Heart right ventricle (tissue), 16 donors: ENCODE data around the gene ARID3B. TPM values are rescaled to one million over a fixed set of nuclear protein-coding genes. Genes with fewer than 3 reads are reported as not detected.

Experiments
- ATAC-seq, 8 donors: fragments of 200-7000 bp; cut with Tn5 transposase; one replicate each; pipeline ENCODE4 v1.9.1; 2020; ENCODE audit warnings: mild to moderate bottlenecking in 8 of 8, moderate library complexity in 8 of 8, moderate number of reproducible peaks in 1 of 8
- DNase-seq, 2 donors: peaks; one replicate each; pipeline ENCODE4 v3.0.0-alpha.2; 2020
- H3K27ac ChIP-seq, 10 donors: fragments of 200-600 bp; sonication (generic) in 2 of 10; one replicate each; pipeline versions ENCODE4 v1.5.0 to v1.8.0; 2020 to 2022; ENCODE audit warnings: mild to moderate bottlenecking in 3 of 10
- H3K27me3 ChIP-seq, 7 donors: fragments of 200-600 bp; one replicate each; pipeline ENCODE4 v1.8.0; 2021 to 2022; ENCODE audit warnings: mild to moderate bottlenecking in 2 of 7
- H3K36me3 ChIP-seq, 9 donors: fragments of 200-600 bp; sonication (generic) in 1 of 9; one replicate each; pipeline versions ENCODE4 v1.5.0 to v1.8.0; 2020 to 2022; ENCODE audit warnings: mild to moderate bottlenecking in 2 of 9
- H3K4me1 ChIP-seq, 9 donors: fragments of 200-600 bp; sonication (generic) in 1 of 9; one replicate each; pipeline versions ENCODE4 v1.5.0 to v1.8.0; 2020 to 2022; ENCODE audit warnings: mild to moderate bottlenecking in 4 of 9
- H3K4me3 ChIP-seq, 10 donors: fragments of 200-600 bp; sonication (generic) in 2 of 10; one replicate each; pipeline versions ENCODE4 v1.5.0 to v1.8.0; 2020 to 2022; ENCODE audit warnings: mild to moderate bottlenecking in 7 of 10, moderate library complexity in 2 of 10
- H3K9me3 ChIP-seq, 11 donors: fragments of 200-600 bp in 10 of 11; sonication (generic) in 2 of 11; one replicate each; pipeline versions ENCODE4 v1.5.0 to v1.8.0; 2013 to 2022; ENCODE audit warnings: mild to moderate bottlenecking in 2 of 11, control low read depth in 1 of 11, moderate library complexity in 1 of 11
- WGBS, 2 donors: extraction: QIAGEN DNeasy Blood & Tissue Kit; methylation state at CpG; one replicate each; pipeline ENCODE4 v1.1.7; 2013; ENCODE audit warnings: inconsistent platforms in 1 of 2; 5-methylcytosine and 5-hydroxymethylcytosine counted together
- intact Hi-C, 10 donors: fragments of 100-400 bp; cut with DNase I; formaldehyde crosslinking; loops; one replicate each; pipeline versions ENCODE4 v1.11.1 to v1.14.2; 2022
- polyA plus RNA-seq, 2 donors: library from polyadenylated mRNA; stranded (reverse); fragments of 200-250 nt; gene quantifications; one replicate each; pipeline ENCODE4 v1.2.3, GENCODE V29; 2013
- total RNA-seq, 10 donors: library from RNA; stranded (reverse); fragmentation: NEBNext Ultra II Directional in 3 of 10; extraction: Animal tissue kit (Norgen Biotek cat#: 25700) in 3 of 10; gene quantifications; one replicate each; pipeline versions ENCODE4 v1.2.1 to v1.2.4, GENCODE V29; 2021 to 2023
- TF ChIP-seq, protein P1 (sequence below), 9 donors: fragments of 200-600 bp; sonication (generic) in 2 of 9; IDR thresholded peaks; one replicate each; pipeline versions ENCODE4 v1.5.0 to v1.8.0; 2021 to 2022; ENCODE audit warnings: antibody characterized with exemption in 9 of 9, mild to moderate bottlenecking in 5 of 9, moderate library complexity in 1 of 9
- donor health status: Arrhythmogenic right ventricular cardiomyopathy.
- donor health status: ischemic (EF 13 %, LVEDD 7.1; RV severe dilation, severe dysfunction).
- donor health status: healthy with polysubstance abuse.
- donor health status: DM: no; HTN: yes; CAD: no.
- donor health status: DM: no; HTN: no; CAD: no.
- donor health status: ischemic (EF 25% LVEDD 6.9; RV normal size, moderate dysfunction).
- donor health status: ischemic (EF 25% LVEDD 5.7; RV mildly dilated, moderate dysfunction).
- donor health status: healthy.
- donor health status: DM: yes; HTN: yes; CAD: no.
- donor health status: Ischemic cardiomyopathy.
- donor health status: ischemic (EF 35%, LVEDD 5.7; RV mildly dilated, moderate dysfunction).
- donor health status: nonischemic (EF 11% LVEDD 7.7; RV severe dilation, severe dysfunction).
- donor health status: DM: yes; HTN: yes; CAD: no.
- donor health status: PGD.
- donor health status: ischemic (EF 29% LVEDD 5.4; RV normal size, mild dysfunction).
- donor health status: nonischemic (EF 23%, LVEDD 6.1; RV moderate dilation, normal function).

ARID3B gene
- total and polyA plus RNA-seq, 12 donors = 1.2 to 3.7 (median 2.4) TPM

DNA sequence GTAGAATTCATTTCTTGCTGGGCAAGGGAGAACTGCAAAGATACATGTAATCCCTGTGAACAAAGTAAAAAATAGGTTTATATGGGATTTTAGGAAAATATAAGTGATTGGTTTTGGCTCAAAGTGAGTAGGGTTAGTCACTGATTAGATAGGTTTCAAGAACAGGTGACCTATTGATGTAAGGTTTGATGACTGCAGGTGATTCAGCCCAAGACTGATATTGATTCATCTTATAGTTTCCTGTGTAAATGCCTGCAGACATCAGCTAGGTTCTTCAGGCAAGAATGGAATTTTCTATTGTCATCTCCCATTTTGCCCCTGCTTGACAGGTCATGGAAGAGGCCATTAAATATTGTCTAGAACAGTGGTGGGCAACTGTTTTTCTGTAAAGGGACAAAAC, 23.9 kb upstream of the ARID3B start:
- peaks cover 0 to 9% (median 0%) of the 10 kb centered on the region in 9 donors for H3K4me1 ChIP-seq
- H3K4me3 ChIP-seq = no peak overlapping the region
- no peaks in the 10 kb centered on the region for H3K9me3 ChIP-seq
- no peak overlapping the region for H3K27ac ChIP-seq
- TF ChIP-seq, protein P1, sequence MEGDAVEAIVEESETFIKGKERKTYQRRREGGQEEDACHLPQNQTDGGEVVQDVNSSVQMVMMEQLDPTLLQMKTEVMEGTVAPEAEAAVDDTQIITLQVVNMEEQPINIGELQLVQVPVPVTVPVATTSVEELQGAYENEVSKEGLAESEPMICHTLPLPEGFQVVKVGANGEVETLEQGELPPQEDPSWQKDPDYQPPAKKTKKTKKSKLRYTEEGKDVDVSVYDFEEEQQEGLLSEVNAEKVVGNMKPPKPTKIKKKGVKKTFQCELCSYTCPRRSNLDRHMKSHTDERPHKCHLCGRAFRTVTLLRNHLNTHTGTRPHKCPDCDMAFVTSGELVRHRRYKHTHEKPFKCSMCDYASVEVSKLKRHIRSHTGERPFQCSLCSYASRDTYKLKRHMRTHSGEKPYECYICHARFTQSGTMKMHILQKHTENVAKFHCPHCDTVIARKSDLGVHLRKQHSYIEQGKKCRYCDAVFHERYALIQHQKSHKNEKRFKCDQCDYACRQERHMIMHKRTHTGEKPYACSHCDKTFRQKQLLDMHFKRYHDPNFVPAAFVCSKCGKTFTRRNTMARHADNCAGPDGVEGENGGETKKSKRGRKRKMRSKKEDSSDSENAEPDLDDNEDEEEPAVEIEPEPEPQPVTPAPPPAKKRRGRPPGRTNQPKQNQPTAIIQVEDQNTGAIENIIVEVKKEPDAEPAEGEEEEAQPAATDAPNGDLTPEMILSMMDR (IDR thresholded peaks at IDR 0.05) = no peak
- intact Hi-C loops = no loop called here
- no peak for ATAC-seq
- no peaks in the 10 kb centered on the region for H3K36me3 ChIP-seq
- H3K27me3 ChIP-seq = no peaks in the 10 kb centered on the region
- DNase-seq = no peak

DNA sequence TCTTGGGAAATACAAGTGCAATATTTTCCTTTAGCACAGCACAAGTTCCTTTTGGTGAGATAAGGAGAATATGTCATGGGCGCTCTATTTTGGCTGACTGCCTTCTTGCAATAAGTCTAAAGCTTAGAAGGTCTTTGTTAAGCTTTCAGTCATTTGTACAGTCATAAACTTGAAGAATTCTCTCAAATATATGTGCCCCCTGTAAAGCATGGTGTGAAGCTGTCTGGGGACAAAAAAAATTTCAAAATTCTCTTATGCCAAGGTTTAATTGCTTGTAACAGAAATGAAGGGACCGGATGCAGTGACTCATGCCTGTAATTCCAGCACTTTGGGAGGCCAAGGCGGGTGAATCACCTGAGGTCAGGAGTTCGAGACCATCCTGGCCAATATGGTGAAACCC, 21.7 kb upstream of the ARID3B start:
- 90% methylated on average over 4 of the region's 4 CpGs for WGBS, 2 donors

DNA sequence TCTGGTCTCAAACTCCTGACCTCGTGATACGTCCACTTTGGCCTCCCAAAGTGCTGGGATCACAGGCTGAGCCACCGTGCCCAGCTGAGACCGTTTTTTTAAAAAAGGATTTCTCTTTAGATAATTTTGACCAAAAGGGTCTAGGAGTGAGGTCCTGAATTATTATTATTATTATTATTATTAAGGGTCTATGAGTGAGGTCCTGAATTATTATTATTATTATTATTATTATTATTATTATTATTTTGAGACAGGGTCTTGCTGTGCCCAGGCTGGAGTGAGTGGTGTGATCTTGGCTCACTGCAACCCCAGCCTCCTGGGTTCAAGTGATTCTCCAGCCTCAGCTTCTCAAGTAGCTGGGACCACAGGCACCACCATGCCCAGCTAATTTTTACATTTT, 20.6 kb upstream of the ARID3B start:
- Histone ChIP-seq H3K4me3 (no peak overlapping the region), H3K27ac (no peak overlapping the region), H3K27me3 (no peaks in the 10 kb centered on the region), H3K4me1 (no peaks in the 10 kb centered on the region), H3K36me3 (no peaks in the 10 kb centered on the region), H3K9me3 (no peaks in the 10 kb centered on the region)
- TF ChIP-seq, protein P1 (IDR thresholded peaks at IDR 0.05) = no peak
- DNase-seq = no peak
- no peak for ATAC-seq
- intact Hi-C loops = no loop called here
- 92 to 93% methylated on average over 4 of the region's 4 CpGs for WGBS, 2 donors

More for the DNA sequence above, 21.7 kb upstream of the ARID3B start:
- ATAC-seq = no peak
- TF ChIP-seq, protein P1 (IDR thresholded peaks at IDR 0.05) = no peak
- Histone ChIP-seq H3K27me3 (no peaks in the 10 kb centered on the region), H3K4me3 (no peak overlapping the region), H3K4me1 (no peaks in the 10 kb centered on the region), H3K27ac (no peak overlapping the region), H3K9me3 (no peaks in the 10 kb centered on the region), H3K36me3 (no peaks in the 10 kb centered on the region)
- intact Hi-C loops = no loop called here
- no peak for DNase-seq

DNA sequence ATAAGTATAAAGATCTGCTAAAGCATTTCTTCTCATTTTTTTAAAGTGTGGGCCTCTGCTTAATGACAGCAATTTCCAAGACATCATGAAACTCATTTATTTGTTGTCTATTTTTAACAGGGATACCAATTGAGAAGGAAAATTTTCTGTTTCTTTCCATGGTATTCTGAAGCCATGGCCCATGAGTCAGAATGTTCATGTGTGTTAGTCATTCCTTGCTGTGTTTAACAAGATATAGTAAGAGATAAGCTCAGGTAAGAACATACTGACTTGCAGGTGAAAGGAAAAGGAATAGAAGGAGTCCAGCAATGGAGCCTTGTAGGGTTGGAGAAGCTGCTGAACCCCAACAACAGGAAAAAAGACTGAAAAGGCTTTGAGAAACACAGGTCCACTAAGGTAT, 17.0 kb upstream of the ARID3B start:
- Histone ChIP-seq H3K4me3 (no peak overlapping the region), H3K4me1 (no peaks in the 10 kb centered on the region), H3K9me3 (no peaks in the 10 kb centered on the region), H3K27ac (no peak overlapping the region), H3K27me3 (no peaks in the 10 kb centered on the region), H3K36me3 (no peaks in the 10 kb centered on the region)
- intact Hi-C loops = no loop called here
- TF ChIP-seq, protein P1 (IDR thresholded peaks at IDR 0.05) = no peak
- DNase-seq (no peak), ATAC-seq (no peak)

DNA sequence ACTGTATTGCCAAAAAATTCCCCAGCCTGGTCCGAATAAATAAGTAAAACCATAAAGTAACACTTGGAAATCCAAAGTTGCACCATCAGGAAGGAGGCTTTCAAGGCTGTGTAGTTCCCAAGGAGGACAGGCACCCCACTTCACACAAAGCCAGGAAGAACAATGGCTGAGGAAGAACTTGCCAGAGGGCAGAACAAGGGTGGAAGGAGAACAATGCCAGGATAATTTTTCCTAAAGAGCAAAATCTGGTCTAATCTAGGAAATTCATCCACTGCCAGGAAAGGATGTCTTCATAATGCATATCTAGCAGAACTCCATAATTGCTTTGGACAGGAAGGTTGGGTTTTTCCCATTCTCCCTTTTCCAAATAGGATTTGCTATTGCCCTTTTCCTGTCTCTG, 15.7 kb upstream of the ARID3B start:
- H3K4me1 ChIP-seq = peaks cover 0 to 3% (median 0%) of the 10 kb centered on the region in 9 donors
- TF ChIP-seq, protein P1 (IDR thresholded peaks at IDR 0.05) = no peak
- intact Hi-C loops = no loop called here

More for the DNA sequence above, 15.7 kb upstream of the ARID3B start:
- WGBS, 2 donors = 51 to 58% methylated on average over 1 of the region's 1 CpG
- Histone ChIP-seq H3K27me3 (no peaks in the 10 kb centered on the region), H3K36me3 (no peaks in the 10 kb centered on the region), H3K9me3 (no peaks in the 10 kb centered on the region), H3K4me3 (no peak overlapping the region), H3K27ac (no peak overlapping the region)
- ATAC-seq (no peak), DNase-seq (no peak)
